ENCODE measurements around the gene GLUL.

DNA sequence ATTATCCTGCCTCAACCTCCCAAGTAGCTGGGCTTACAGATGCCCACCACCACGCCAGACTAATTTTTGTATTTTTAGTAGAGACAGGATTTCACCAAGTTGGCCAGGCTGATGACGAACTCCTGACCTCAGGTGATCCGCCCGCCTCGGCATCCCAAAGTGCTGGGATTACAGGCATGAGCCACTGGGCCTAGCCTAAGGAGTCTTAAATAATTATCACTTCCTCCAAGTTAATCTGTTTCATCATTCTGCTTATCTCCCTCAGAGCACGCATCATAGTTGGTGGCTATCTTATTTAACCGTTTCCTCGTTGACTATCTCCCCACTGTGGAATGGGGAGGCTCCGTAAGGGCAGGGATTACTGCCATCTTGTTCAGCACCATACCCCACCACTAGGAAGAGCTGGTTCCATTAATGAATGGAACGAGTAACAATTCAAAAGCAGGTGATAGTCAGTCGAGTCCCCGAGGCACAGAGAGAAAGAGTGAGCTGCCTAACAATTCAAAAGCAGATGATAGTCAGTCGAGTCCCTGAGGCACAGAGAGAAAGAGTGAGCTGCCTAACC, 52.7 kb downstream of the GLUL start:
- TF ChIP-seq, protein P1, sequence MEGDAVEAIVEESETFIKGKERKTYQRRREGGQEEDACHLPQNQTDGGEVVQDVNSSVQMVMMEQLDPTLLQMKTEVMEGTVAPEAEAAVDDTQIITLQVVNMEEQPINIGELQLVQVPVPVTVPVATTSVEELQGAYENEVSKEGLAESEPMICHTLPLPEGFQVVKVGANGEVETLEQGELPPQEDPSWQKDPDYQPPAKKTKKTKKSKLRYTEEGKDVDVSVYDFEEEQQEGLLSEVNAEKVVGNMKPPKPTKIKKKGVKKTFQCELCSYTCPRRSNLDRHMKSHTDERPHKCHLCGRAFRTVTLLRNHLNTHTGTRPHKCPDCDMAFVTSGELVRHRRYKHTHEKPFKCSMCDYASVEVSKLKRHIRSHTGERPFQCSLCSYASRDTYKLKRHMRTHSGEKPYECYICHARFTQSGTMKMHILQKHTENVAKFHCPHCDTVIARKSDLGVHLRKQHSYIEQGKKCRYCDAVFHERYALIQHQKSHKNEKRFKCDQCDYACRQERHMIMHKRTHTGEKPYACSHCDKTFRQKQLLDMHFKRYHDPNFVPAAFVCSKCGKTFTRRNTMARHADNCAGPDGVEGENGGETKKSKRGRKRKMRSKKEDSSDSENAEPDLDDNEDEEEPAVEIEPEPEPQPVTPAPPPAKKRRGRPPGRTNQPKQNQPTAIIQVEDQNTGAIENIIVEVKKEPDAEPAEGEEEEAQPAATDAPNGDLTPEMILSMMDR (IDR thresholded peaks at IDR 0.05; ENCODE audit: borderline replicate concordance, extremely low read depth, low read length, poor library complexity, severe bottlenecking) = no peak
- TF ChIP-seq EZH2 (IDR thresholded peaks at IDR 0.05; ENCODE audit: borderline replicate concordance, low read depth, low read length, severe bottlenecking) = no peak

Measured in DND-41 (cell line).